Mesodermal cell (in vitro differentiated cells): Measurements from ENCODE around the gene NRF1.

ENCODE experiments used
- H3K27ac ChIP-seq: 2 replicates; pipeline ENCODE4 v1.7.0; 2013; ENCODE audit warnings: mild to moderate bottlenecking, low read depth, low read length, moderate library complexity; ENCODE audit not compliant: severe bottlenecking
- H3K36me3 ChIP-seq: 2 replicates; pipeline ENCODE4 v1.7.1; 2013; ENCODE audit warnings: mild to moderate bottlenecking, low read length, moderate library complexity; ENCODE audit not compliant: control insufficient read depth, insufficient read depth
- H3K4me1 ChIP-seq: one replicate; pipeline ENCODE4 v1.7.1; 2013; ENCODE audit warnings: mild to moderate bottlenecking, low read length; ENCODE audit not compliant: insufficient read depth, control insufficient read depth, poor library complexity, severe bottlenecking
- H3K4me3 ChIP-seq: 2 replicates; pipeline ENCODE4 v1.7.0; 2013; ENCODE audit warnings: low read length, control low read depth, mild to moderate bottlenecking; ENCODE audit not compliant: insufficient read depth, poor library complexity, severe bottlenecking; ENCODE audit errors: extremely low read depth
- H3K9me3 ChIP-seq: 2 replicates; pipeline ENCODE4 v1.7.1; 2013; ENCODE audit warnings: mild to moderate bottlenecking, low read length, moderate library complexity; ENCODE audit not compliant: control insufficient read depth
- WGBS, 2 experiments: methylation state at CpG; one replicate each; pipeline ENCODE4 v1.1.5; 2013; ENCODE audit warnings: missing lambda C conversion rate in 2 of 2; ENCODE audit not compliant: insufficient coverage in 2 of 2; 5-methylcytosine and 5-hydroxymethylcytosine counted together

Gene NRF1

GRCh38 chr7:129606803-129607202, 4.7 kb upstream of the NRF1 start:
- no peak overlapping the region for H3K4me3 ChIP-seq
- WGBS, 2 experiments, result 85 to 97% methylated on average over 5 of the region's 7 CpGs
- H3K36me3 ChIP-seq, result peaks cover 25% of the 10 kb centered on the region
- peaks cover 4% of the 10 kb centered on the region for H3K4me1 ChIP-seq
- H3K9me3 ChIP-seq, result no peaks in the 10 kb centered on the region
- no peak overlapping the region for H3K27ac ChIP-seq

- H3K4me1 ChIP-seq, result peaks cover 4% of the 10 kb centered on the region
- 81 to 89% methylated on average over 3 to 4 of the region's 7 CpGs for WGBS, 2 experiments
- H3K36me3 ChIP-seq, result peaks cover 25% of the 10 kb centered on the region
- H3K4me3 ChIP-seq, result no peak overlapping the region
- no peak overlapping the region for H3K27ac ChIP-seq
- H3K9me3 ChIP-seq, result no peaks in the 10 kb centered on the region
These were observed 3.9 kb upstream of the NRF1 start for GRCh38 chr7:129607471-129608120.

GRCh38 chr7:129609666-129610065, 1.9 kb upstream of the NRF1 start:
- Histone ChIP-seq H3K4me1 (peaks cover 8% of the 10 kb centered on the region), H3K36me3 (peaks cover 25% of the 10 kb centered on the region), H3K4me3 (no peak overlapping the region), H3K27ac (no peak overlapping the region), H3K9me3 (no peaks in the 10 kb centered on the region)
- 100% methylated on average over 2 of the region's 2 CpGs for WGBS, 2 experiments

GRCh38 chr7:129610709-129611245, 743 bp upstream of the NRF1 start:
- H3K4me1 ChIP-seq, result peaks cover 19% of the 10 kb centered on the region
- no peaks in the 10 kb centered on the region for H3K9me3 ChIP-seq
- WGBS, 2 experiments, result 21 to 24% methylated on average over 12 to 13 of the region's 17 CpGs
- H3K4me3 ChIP-seq, result peak overlapping the region; percentile 76
- peaks cover 25% of the 10 kb centered on the region for H3K36me3 ChIP-seq
- peak overlapping the region; percentile 93 for H3K27ac ChIP-seq

- Histone ChIP-seq H3K9me3 (no peaks in the 10 kb centered on the region), H3K36me3 (peaks cover 12% of the 10 kb centered on the region), H3K4me1 (peaks cover 28% of the 10 kb centered on the region), H3K27ac (peak overlapping the region; percentile 93), H3K4me3 (peak overlapping the region; percentile 76)
- 1% methylated on average over 33 to 55 of the region's 64 CpGs for WGBS, 2 experiments
These were observed 844 bp downstream of the NRF1 start for GRCh38 chr7:129612112-129613015.

GRCh38 chr7:129613016-129613337, 1.5 kb downstream of the NRF1 start:
- H3K27ac ChIP-seq, result no peak overlapping the region
- peaks cover 12% of the 10 kb centered on the region for H3K36me3 ChIP-seq
- WGBS, 2 experiments, result 44 to 49% methylated on average over 3 of the region's 5 CpGs
- H3K4me3 ChIP-seq, result peak overlapping the region; percentile 76
- H3K9me3 ChIP-seq, result no peaks in the 10 kb centered on the region
- H3K4me1 ChIP-seq, result peaks cover 28% of the 10 kb centered on the region

- Histone ChIP-seq H3K4me1 (peaks cover 24% of the 10 kb centered on the region), H3K9me3 (no peaks in the 10 kb centered on the region), H3K27ac (peak overlapping the region; percentile 24), H3K36me3 (peaks cover 3% of the 10 kb centered on the region), H3K4me3 (no peak overlapping the region)
- no CpG with 5 or more reads among the region's 1 CpG for WGBS, 2 experiments
These were observed 3.5 kb downstream of the NRF1 start for GRCh38 chr7:129615018-129615417.

- 84 to 89% methylated on average over 4 of the region's 4 CpGs for WGBS, 2 experiments
- H3K4me3 ChIP-seq, result no peak overlapping the region
These were observed 5.0 kb downstream of the NRF1 start for GRCh38 chr7:129616530-129616929.

GRCh38 chr7:129617178-129617577, 5.7 kb downstream of the NRF1 start:
- Histone ChIP-seq H3K4me1 (peaks cover 24% of the 10 kb centered on the region), H3K27ac (no peak overlapping the region), H3K9me3 (no peaks in the 10 kb centered on the region), H3K4me3 (no peak overlapping the region), H3K36me3 (peaks cover 3% of the 10 kb centered on the region)
- 88 to 93% methylated on average over 2 of the region's 3 CpGs for WGBS, 2 experiments

More at GRCh38 chr7:129616530-129616929, 5.0 kb downstream of the NRF1 start:
- H3K36me3 ChIP-seq, result peaks cover 3% of the 10 kb centered on the region
- peaks cover 24% of the 10 kb centered on the region for H3K4me1 ChIP-seq
- H3K9me3 ChIP-seq, result no peaks in the 10 kb centered on the region
- H3K27ac ChIP-seq, result no peak overlapping the region

- peaks cover 24% of the 10 kb centered on the region for H3K4me1 ChIP-seq
- H3K9me3 ChIP-seq, result no peaks in the 10 kb centered on the region
- H3K27ac ChIP-seq, result no peak overlapping the region
- H3K36me3 ChIP-seq, result peaks cover 3% of the 10 kb centered on the region
- H3K4me3 ChIP-seq, result no peak overlapping the region
- 86 to 89% methylated on average over 1 of the region's 1 CpG for WGBS, 2 experiments
These were observed 6.1 kb downstream of the NRF1 start for GRCh38 chr7:129617652-129618051.
